Measurements from ENCODE around the gene UTP14C. TPM values are rescaled to one million over a fixed set of nuclear protein-coding genes. Genes with fewer than 3 reads are reported as not detected.

Gene UTP14C
- total RNA-seq, 2 donors from 2014 or later, result 20.7 to 22.0 TPM

- H3K4me3 ChIP-seq (ENCODE audit: low read length), result no peak overlapping the region
These were observed 30.8 kb upstream of the UTP14C start for GRCh38 chr13:51993713-51994112.

GRCh38 chr13:51995677-51996551 is 28.6 kb upstream of the UTP14C start:
- H3K4me3 ChIP-seq (ENCODE audit: low read length), result no peak overlapping the region
- Mint-ChIP-seq H3K27me3 (ENCODE audit: insufficient read depth) (peaks cover 38% of the 10 kb centered on the region), H3K4me3 (no peak overlapping the region), H3K4me1 (peaks cover 54% of the 10 kb centered on the region), H3K27ac (no peak overlapping the region), H3K9me3 (no peaks in the 10 kb centered on the region), H3K36me3 (ENCODE audit: low read depth) (peaks cover 2% of the 10 kb centered on the region)
- peak; percentile 51 for TF ChIP-seq CTCF (conservative IDR thresholded peaks at IDR 0.05)
- no peaks in the 10 kb centered on the region for H3K9me3 ChIP-seq (ENCODE audit: control insufficient read depth, low read length)
- 70 to 73% methylated on average over 5 to 9 of the region's 9 CpGs for WGBS, 2 experiments (ENCODE audit: insufficient coverage in 1 of 2, insufficient read length in 1 of 2)
- no peaks in the 10 kb centered on the region for H3K36me3 ChIP-seq (ENCODE audit: control insufficient read depth, insufficient read depth, low read length)
- no peak overlapping the region for H3K9ac ChIP-seq (ENCODE audit: extremely low read depth, low read length, poor library complexity, severe bottlenecking)
- peaks cover 27% of the 10 kb centered on the region for H3K27me3 ChIP-seq (ENCODE audit: control insufficient read depth, insufficient read depth, low read length, poor library complexity, severe bottlenecking)
- DNase-seq, result peak; percentile 60
- peaks cover 35% of the 10 kb centered on the region for H3K4me1 ChIP-seq (ENCODE audit: control insufficient read depth, insufficient read depth, low read length)
- H3K27ac ChIP-seq (ENCODE audit: low read depth, low read length), result no peak overlapping the region

More at GRCh38 chr13:51993713-51994112, 30.8 kb upstream of the UTP14C start:
- no peak overlapping the region for H3K4me3 Mint-ChIP-seq
- Histone ChIP-seq H3K9ac (ENCODE audit: extremely low read depth, low read length, poor library complexity, severe bottlenecking) (no peak overlapping the region), H3K27me3 (ENCODE audit: control insufficient read depth, insufficient read depth, low read length, poor library complexity, severe bottlenecking) (peaks cover 19% of the 10 kb centered on the region), H3K9me3 (ENCODE audit: control insufficient read depth, low read length) (no peaks in the 10 kb centered on the region), H3K36me3 (ENCODE audit: control insufficient read depth, insufficient read depth, low read length) (no peaks in the 10 kb centered on the region), H3K4me1 (ENCODE audit: control insufficient read depth, insufficient read depth, low read length) (peaks cover 25% of the 10 kb centered on the region), H3K27ac (ENCODE audit: low read depth, low read length) (no peak overlapping the region)
- H3K4me1 Mint-ChIP-seq, result peaks cover 35% of the 10 kb centered on the region
- H3K36me3 Mint-ChIP-seq (ENCODE audit: low read depth), result peaks cover 2% of the 10 kb centered on the region
- peaks cover 27% of the 10 kb centered on the region for H3K27me3 Mint-ChIP-seq (ENCODE audit: insufficient read depth)
- H3K27ac Mint-ChIP-seq, result no peak overlapping the region
- no peaks in the 10 kb centered on the region for H3K9me3 Mint-ChIP-seq
- 96 to 100% methylated on average over 1 to 2 of the region's 2 CpGs for WGBS, 2 experiments (ENCODE audit: insufficient coverage in 1 of 2, insufficient read length in 1 of 2)
- TF ChIP-seq CTCF (conservative IDR thresholded peaks at IDR 0.05), result no peak
- no peak for DNase-seq

DNA sequence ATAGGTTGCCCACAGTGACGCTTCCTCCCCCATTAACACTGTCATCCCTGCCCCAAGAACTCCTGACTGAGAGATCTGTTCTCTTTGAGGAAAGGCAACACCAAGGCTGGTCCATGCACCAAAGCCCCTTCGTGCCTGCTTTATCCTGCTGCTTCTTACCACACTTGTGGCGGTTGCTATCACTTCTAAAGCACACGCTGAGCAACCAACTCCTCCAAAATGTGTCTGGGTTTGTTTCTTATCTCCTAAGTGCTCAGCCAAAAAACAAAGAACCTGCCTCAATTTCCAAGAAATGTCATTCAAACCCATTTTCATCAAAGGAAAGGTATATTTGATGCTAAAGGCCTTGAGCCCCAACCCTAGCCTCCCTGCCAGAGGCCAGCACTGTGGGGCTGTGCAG is 27.9 kb upstream of the UTP14C start:
- 89 to 97% methylated on average over 4 of the region's 4 CpGs for WGBS, 2 experiments (ENCODE audit: insufficient coverage in 1 of 2, insufficient read length in 1 of 2)
- no peak for DNase-seq
- H3K4me3 ChIP-seq (ENCODE audit: low read length), result no peak overlapping the region
- H3K27me3 ChIP-seq (ENCODE audit: control insufficient read depth, insufficient read depth, low read length, poor library complexity, severe bottlenecking), result peaks cover 27% of the 10 kb centered on the region
- no peaks in the 10 kb centered on the region for H3K36me3 Mint-ChIP-seq (ENCODE audit: low read depth)
- H3K9me3 ChIP-seq (ENCODE audit: control insufficient read depth, low read length), result no peaks in the 10 kb centered on the region
- no peak for TF ChIP-seq CTCF (conservative IDR thresholded peaks at IDR 0.05)
- no peak overlapping the region for H3K27ac Mint-ChIP-seq
- H3K9ac ChIP-seq (ENCODE audit: extremely low read depth, low read length, poor library complexity, severe bottlenecking), result no peak overlapping the region
- peaks cover 58% of the 10 kb centered on the region for H3K4me1 Mint-ChIP-seq
- no peaks in the 10 kb centered on the region for H3K36me3 ChIP-seq (ENCODE audit: control insufficient read depth, insufficient read depth, low read length)
- H3K4me1 ChIP-seq (ENCODE audit: control insufficient read depth, insufficient read depth, low read length), result peaks cover 35% of the 10 kb centered on the region
- peaks cover 38% of the 10 kb centered on the region for H3K27me3 Mint-ChIP-seq (ENCODE audit: insufficient read depth)
- H3K27ac ChIP-seq (ENCODE audit: low read depth, low read length), result no peak overlapping the region
- no peak overlapping the region for H3K4me3 Mint-ChIP-seq
- H3K9me3 Mint-ChIP-seq, result no peaks in the 10 kb centered on the region
